Neural cell (in vitro differentiated cells): Measurements from ENCODE around the gene DOHH. TPM values are rescaled to one million over a fixed set of nuclear protein-coding genes. Genes with fewer than 3 reads are reported as not detected.

Experiments
- H2AFZ ChIP-seq: fragments of 200-600, 300-800 bp; sonication (generic), shearing (Covaris generic); 2 replicates; pipeline ENCODE4 v1.6.0; 2014; ENCODE audit warnings: low read depth, mild to moderate bottlenecking, antibody characterized with exemption, low read length, moderate library complexity
- H3F3A ChIP-seq: fragments of 200-600 bp; shearing (Covaris generic); 2 replicates; pipeline ENCODE4 v1.6.1; 2016; ENCODE audit warnings: mild to moderate bottlenecking, moderate library complexity, mixed read lengths, antibody characterized with exemption, low read length; ENCODE audit not compliant: insufficient read depth, poor library complexity, severe bottlenecking
- H3K27ac ChIP-seq: fragments of 200-600, 300-800 bp; sonication (generic), shearing (Covaris generic); 2 replicates; pipeline ENCODE4 v1.5.1; 2014; ENCODE audit warnings: mild to moderate bottlenecking, low read length, moderate library complexity
- H3K27me3 ChIP-seq: fragments of 300-800, 200-600 bp; sonication (generic), shearing (Covaris generic); 2 replicates; pipeline ENCODE4 v1.6.0; 2014; ENCODE audit warnings: mild to moderate bottlenecking, low read depth, low read length, moderate library complexity; ENCODE audit not compliant: insufficient read depth
- H3K36me3 ChIP-seq: fragments of 300-800, 200-600 bp; sonication (generic), shearing (Covaris generic); 2 replicates; pipeline ENCODE4 v1.5.1; 2014; ENCODE audit warnings: mild to moderate bottlenecking, antibody characterized with exemption, low read length, moderate library complexity; ENCODE audit not compliant: insufficient read depth
- H3K4me2 ChIP-seq: fragments of 300-800, 200-600 bp; sonication (generic), shearing (Covaris generic); 2 replicates; pipeline ENCODE4 v1.6.0; 2014; ENCODE audit warnings: mild to moderate bottlenecking, low read length
- H3K4me3 ChIP-seq: fragments of 300-800, 200-600 bp; sonication (generic), shearing (Covaris generic); 2 replicates; pipeline ENCODE4 v1.5.1; 2014; ENCODE audit warnings: mild to moderate bottlenecking, low read length, moderate library complexity
- H3K79me2 ChIP-seq: fragments of 200-600 bp; shearing (Covaris generic); replicated peaks from 2 replicates; pipeline ENCODE4 v1.6.0; 2014; ENCODE audit warnings: mild to moderate bottlenecking, low read length, moderate library complexity; ENCODE audit not compliant: insufficient read depth
- H3K9ac ChIP-seq: fragments of 300-800, 200-600 bp; sonication (generic), shearing (Covaris generic); 2 replicates; pipeline ENCODE4 v1.6.1; 2016; ENCODE audit warnings: mild to moderate bottlenecking, low read length, mixed read lengths
- H3K9me2 ChIP-seq: fragments of 200-600 bp; shearing (Covaris generic); 2 replicates; pipeline ENCODE4 v1.6.1; 2016; ENCODE audit warnings: mild to moderate bottlenecking, low read length, mixed read lengths; ENCODE audit not compliant: insufficient read depth
- H3K9me3 ChIP-seq: fragments of 200-600, 300-800 bp; sonication (generic), shearing (Covaris generic); 2 replicates; pipeline ENCODE4 v1.6.1; 2016; ENCODE audit warnings: mild to moderate bottlenecking, mixed run types, low read length, moderate library complexity, mixed read lengths
- H4K20me1 ChIP-seq: fragments of 200-600 bp; shearing (Covaris generic); 2 replicates; pipeline ENCODE4 v1.6.1; 2016; ENCODE audit warnings: mild to moderate bottlenecking, mixed run types; ENCODE audit not compliant: insufficient read depth
- CTCF ChIP-seq: fragments of 450-650 bp; IDR thresholded peaks from 2 replicates; pipeline ENCODE4 v1.5.1; 2014; ENCODE audit warnings: antibody characterized with exemption, mild to moderate bottlenecking, moderate library complexity; ENCODE audit not compliant: poor library complexity, severe bottlenecking
- EP300 ChIP-seq: fragments of 450-650 bp; conservative IDR thresholded peaks from 2 replicates; pipeline ENCODE4 v1.6.1; 2014; ENCODE audit warnings: antibody characterized with exemption, mild to moderate bottlenecking, moderate library complexity; ENCODE audit not compliant: poor library complexity, severe bottlenecking
- EZH2 ChIP-seq: fragments of 200-600, 300-800 bp; shearing (Covaris generic), sonication (generic); IDR thresholded peaks from 2 replicates; pipeline ENCODE4 v1.6.1; 2014; ENCODE audit warnings: antibody characterized with exemption, low read length, borderline replicate concordance, mild to moderate bottlenecking; ENCODE audit not compliant: insufficient read depth, poor library complexity, severe bottlenecking
- MXI1 ChIP-seq: fragments of 450-650 bp; conservative IDR thresholded peaks from 2 replicates; pipeline ENCODE4 v1.6.1; 2014; ENCODE audit warnings: antibody characterized with exemption, mild to moderate bottlenecking; ENCODE audit not compliant: poor library complexity, severe bottlenecking
- POLR2AphosphoS5 ChIP-seq: IDR thresholded peaks from 2 replicates; pipeline ENCODE4 v1.6.1; 2012
- RAD21 ChIP-seq: fragments of 450-650 bp; conservative IDR thresholded peaks from 2 replicates; pipeline ENCODE4 v1.6.1; 2014; ENCODE audit warnings: antibody characterized with exemption, mild to moderate bottlenecking, moderate library complexity
- REST ChIP-seq: IDR thresholded peaks from 2 replicates; pipeline ENCODE4 v1.6.1; 2012; ENCODE audit warnings: borderline replicate concordance
- SMC3 ChIP-seq: fragments of 450-650 bp; conservative IDR thresholded peaks from 2 replicates; pipeline ENCODE4 v1.6.1; 2014; ENCODE audit warnings: antibody characterized with exemption, mild to moderate bottlenecking, moderate library complexity; ENCODE audit not compliant: poor library complexity
- TAF1 ChIP-seq: IDR thresholded peaks from 2 replicates; pipeline ENCODE4 v1.6.1; 2012; ENCODE audit warnings: low read depth
- polyA plus RNA-seq: library from polyadenylated mRNA; depleted of rRNA; stranded (reverse); fragments of >200 nt; gene quantifications from 2 replicates; pipeline ENCODE4 v1.2.3, GENCODE V29; 2014

Gene DOHH
- polyA plus RNA-seq, 1 donor from 2014 or later = 20.3 TPM

- no peaks in the 10 kb centered on the region for H3K27me3 ChIP-seq
- no peak overlapping the region for H3K4me2 ChIP-seq
- H3K9me3 ChIP-seq = no peaks in the 10 kb centered on the region
- TF ChIP-seq TAF1 (no peak), REST (no peak), EP300 (no peak), MXI1 (no peak), SMC3 (no peak), EZH2 (no peak), POLR2AphosphoS5 (no peak)
- H3K79me2 ChIP-seq = no peaks in the 10 kb centered on the region
- H4K20me1 ChIP-seq = no peaks in the 10 kb centered on the region
- no peak overlapping the region for H3K9ac ChIP-seq
- H3K4me3 ChIP-seq = no peak overlapping the region
- H3K9me2 ChIP-seq = no peaks in the 10 kb centered on the region
- no peaks in the 10 kb centered on the region for H3F3A ChIP-seq
- no peak overlapping the region for H2AFZ ChIP-seq
- H3K27ac ChIP-seq = no peak overlapping the region
- no peaks in the 10 kb centered on the region for H3K36me3 ChIP-seq
Observed at GRCh38 chr19:3535563-3535965, 35.1 kb upstream of the DOHH start.

- H3K27me3 ChIP-seq = no peaks in the 10 kb centered on the region
- no peaks in the 10 kb centered on the region for H3K79me2 ChIP-seq
- TF ChIP-seq POLR2AphosphoS5 (no peak), CTCF (no peak), TAF1 (no peak), EP300 (no peak), REST (no peak), EZH2 (no peak), MXI1 (no peak), SMC3 (no peak), RAD21 (no peak)
- no peaks in the 10 kb centered on the region for H3K36me3 ChIP-seq
- H3K27ac ChIP-seq = no peak overlapping the region
- no peaks in the 10 kb centered on the region for H3K9me3 ChIP-seq
- H3K9me2 ChIP-seq = no peaks in the 10 kb centered on the region
- H3K4me2 ChIP-seq = no peak overlapping the region
- no peak overlapping the region for H3K4me3 ChIP-seq
- H4K20me1 ChIP-seq = no peaks in the 10 kb centered on the region
- H3K9ac ChIP-seq = no peak overlapping the region
- no peak overlapping the region for H2AFZ ChIP-seq
- no peaks in the 10 kb centered on the region for H3F3A ChIP-seq
Observed at GRCh38 chr19:3535235-3535535, 34.7 kb upstream of the DOHH start.
